Stimulated activated CD4-positive, alpha-beta T cell treated with anti-CD3 and anti-CD28 coated beads, Interleukin-4, amount 100 ng/mL, for 48 hours (primary cell): ENCODE results near the gene ANKRD36C.
"Not testable (repeated sequence)": the region's sequence is repeated elsewhere in the genome, so short reads cannot be mapped to it uniquely, and the experiment has no call there.

Source experiments
- DNase-seq, 2 donors: peaks; one replicate each; pipeline ENCODE4 v3.0.0-alpha.2; 2020; ENCODE audit warnings: low read depth in 2 of 2

ANKRD36C gene

GRCh38 chr2:96008051-96008450 is 16.4 kb upstream of the ANKRD36C start:
- DNase-seq = not testable (repeated sequence)

- not testable (repeated sequence) for DNase-seq
These were observed 14.6 kb upstream of the ANKRD36C start for GRCh38 chr2:96006248-96006647.

GRCh38 chr2:95992520-95993272 is 1.1 kb upstream of the ANKRD36C start:
- peak in 1 of 2 donors; percentile 17 for DNase-seq

GRCh38 chr2:95992102-95992501 is 478 bp upstream of the ANKRD36C start:
- not testable (repeated sequence) for DNase-seq

- DNase-seq = not testable (repeated sequence)
These were observed 740 bp downstream of the ANKRD36C start for GRCh38 chr2:95990884-95991283.

- DNase-seq = not testable (repeated sequence)
These were observed 40.0 kb downstream of the ANKRD36C start for GRCh38 chr2:95951662-95952061.

- DNase-seq = not testable (repeated sequence)
These were observed 43.6 kb downstream of the ANKRD36C start for GRCh38 chr2:95948039-95948438.

- not testable (repeated sequence) for DNase-seq
These were observed 51.7 kb downstream of the ANKRD36C start for GRCh38 chr2:95939947-95940346.

- DNase-seq = not testable (repeated sequence)
These were observed 60.9 kb downstream of the ANKRD36C start for GRCh38 chr2:95930740-95931139.

- not testable (repeated sequence) for DNase-seq
These were observed 74.6 kb downstream of the ANKRD36C start for GRCh38 chr2:95917007-95917406.

GRCh38 chr2:95915131-95915530 is 76.5 kb downstream of the ANKRD36C start:
- not testable (repeated sequence) for DNase-seq

- not testable (repeated sequence) for DNase-seq
These were observed 80.2 kb downstream of the ANKRD36C start for GRCh38 chr2:95911431-95911830.

- DNase-seq = not testable (repeated sequence)
These were observed 97.2 kb downstream of the ANKRD36C start for GRCh38 chr2:95894443-95894842.

GRCh38 chr2:95867929-95868328 is 123.7 kb downstream of the ANKRD36C start:
- not testable (repeated sequence) for DNase-seq

- DNase-seq = not testable (repeated sequence)
These were observed 124.5 kb downstream of the ANKRD36C start for GRCh38 chr2:95867047-95867677.

GRCh38 chr2:95862121-95862520 is 129.5 kb downstream of the ANKRD36C start:
- DNase-seq = not testable (repeated sequence)

- no peak for DNase-seq
These were observed 155.5 kb downstream of the ANKRD36C start for GRCh38 chr2:95836151-95836550.

- not testable (repeated sequence) for DNase-seq
These were observed 157.3 kb downstream of the ANKRD36C start for GRCh38 chr2:95834077-95835013.

- not testable (repeated sequence) for DNase-seq
These were observed 167.4 kb downstream of the ANKRD36C start for GRCh38 chr2:95824218-95824617.

GRCh38 chr2:95817521-95817920 is 174.1 kb downstream of the ANKRD36C start:
- not testable (repeated sequence) for DNase-seq

- not testable (repeated sequence) for DNase-seq
These were observed 178.3 kb downstream of the ANKRD36C start for GRCh38 chr2:95813311-95813710.

- DNase-seq = no peak
These were observed 191.7 kb downstream of the ANKRD36C start for GRCh38 chr2:95799892-95800291.
